22Rv1 (cell line): ENCODE measurements around the gene SPRR2A.

Source experiments
- CTCF ChIP-seq: fragments of 450-650 bp; IDR thresholded peaks from 2 replicates; pipeline ENCODE4 v1.5.1; 2017; ENCODE audit warnings: mild to moderate bottlenecking
- ZFX ChIP-seq: fragments of 450-650 bp; IDR thresholded peaks from 2 replicates; pipeline ENCODE4 v1.6.1; 2017; ENCODE audit warnings: antibody characterized with exemption, borderline replicate concordance

- TF ChIP-seq CTCF (no peak), ZFX (no peak)
Measured at GRCh38 chr1:153081736-153082135, 24.4 kb upstream of the SPRR2A start.
